Measurements from ENCODE around the gene TBC1D7. TPM values are rescaled to one million over a fixed set of nuclear protein-coding genes. Genes with fewer than 3 reads are reported as not detected.

Gene TBC1D7
- total RNA-seq, 1 donor = 23.7 TPM

- TF ChIP-seq CTCF (IDR thresholded peaks at IDR 0.05; ENCODE audit: insufficient read depth, low read depth, low read length) = no peak
- no peak for DNase-seq (ENCODE audit: low read depth)
- H3K4me3 ChIP-seq (ENCODE audit: low read depth, low read length) = no peak overlapping the region
Observed at GRCh38 chr6:13305791-13306190, 22.5 kb downstream of the TBC1D7 start.

GRCh38 chr6:13305288-13305687 is 23.0 kb downstream of the TBC1D7 start:
- no peak for TF ChIP-seq CTCF (IDR thresholded peaks at IDR 0.05; ENCODE audit: insufficient read depth, low read depth, low read length)
- H3K4me3 ChIP-seq (ENCODE audit: low read depth, low read length) = no peak overlapping the region
- no peak for DNase-seq (ENCODE audit: low read depth)

GRCh38 chr6:13304580-13305260 is 23.6 kb downstream of the TBC1D7 start:
- no peak overlapping the region for H3K4me3 ChIP-seq (ENCODE audit: low read depth, low read length)
- no peak for TF ChIP-seq CTCF (IDR thresholded peaks at IDR 0.05; ENCODE audit: insufficient read depth, low read depth, low read length)
- no peak for DNase-seq (ENCODE audit: low read depth)

- no peak for TF ChIP-seq CTCF (IDR thresholded peaks at IDR 0.05; ENCODE audit: insufficient read depth, low read depth, low read length)
- no peak overlapping the region for H3K4me3 ChIP-seq (ENCODE audit: low read depth, low read length)
- DNase-seq (ENCODE audit: low read depth) = no peak
Observed at GRCh38 chr6:13304101-13304500, 24.2 kb downstream of the TBC1D7 start.

- TF ChIP-seq CTCF (IDR thresholded peaks at IDR 0.05; ENCODE audit: insufficient read depth, low read depth, low read length) = no peak
- peak; percentile 83 for DNase-seq (ENCODE audit: low read depth)
- no peak overlapping the region for H3K4me3 ChIP-seq (ENCODE audit: low read depth, low read length)
Observed at GRCh38 chr6:13303668-13304017, 24.7 kb downstream of the TBC1D7 start.

GRCh38 chr6:13302751-13303667 is 25.3 kb downstream of the TBC1D7 start:
- peak; percentile 99 for DNase-seq (ENCODE audit: low read depth)
- no peak for TF ChIP-seq CTCF (IDR thresholded peaks at IDR 0.05; ENCODE audit: insufficient read depth, low read depth, low read length)
- H3K4me3 ChIP-seq (ENCODE audit: low read depth, low read length) = no peak overlapping the region

All from fibroblast of villous mesenchyme (primary cell).